ENCODE measurements around the gene BORCS6. TPM values are rescaled to one million over a fixed set of nuclear protein-coding genes. Genes with fewer than 3 reads are reported as not detected.

Gene BORCS6
- total and polyA plus RNA-seq, 2 of the 13 experiments (the other 11 are each of a cell fraction or from before 2014, with no cell fraction given): 2.0 to 5.1 TPM

GRCh38 chr17:8220783-8221662 lies 31.0 kb upstream of the BORCS6 start (continued):
- TF ChIP-seq YEATS4 (CRISPR knock-in tag; IDR thresholded peaks at IDR 0.05; ENCODE audit: borderline replicate concordance): peak; percentile 31; the same call in 1 of the 2 replicates
- TF ChIP-seq ERF (CRISPR knock-in tag; IDR thresholded peaks at IDR 0.05): no peak; the same call in 1 of the 2 replicates
- no peak for TF ChIP-seq ZBTB44 (CRISPR knock-in tag; IDR thresholded peaks at IDR 0.05)
- no peak for TF ChIP-seq NFE2 (CRISPR knock-in tag; IDR thresholded peaks at IDR 0.05)
- TF ChIP-seq ZNF740 (CRISPR knock-in tag; IDR thresholded peaks at IDR 0.05): peak; percentile 79
- TF ChIP-seq TGIF2 (CRISPR knock-in tag; IDR thresholded peaks at IDR 0.05): peak; percentile 71
- peak; percentile 50; the same call in 1 of the 3 replicates for TF ChIP-seq MXI1 (IDR thresholded peaks at IDR 0.05; ENCODE audit: borderline replicate concordance, low read depth, low read length)
- TF ChIP-seq ZNF343 (CRISPR knock-in tag; IDR thresholded peaks at IDR 0.05): no peak
- 0 out of 2 replicates have a peak, but pooled peaks have one; percentile 5 for TF ChIP-seq NFE2L2 (IDR thresholded peaks at IDR 0.05; ENCODE audit: low read length)
- TF ChIP-seq HINFP (CRISPR knock-in tag; IDR thresholded peaks at IDR 0.05; ENCODE audit: low read depth): no peak
- no peak for TF ChIP-seq ZNF75D (CRISPR knock-in tag; IDR thresholded peaks at IDR 0.05; ENCODE audit: borderline replicate concordance)
- no peak for TF ChIP-seq SRSF9 (IDR thresholded peaks at IDR 0.05; ENCODE audit: borderline replicate concordance, insufficient read depth, low read depth, low read length, poor library complexity, severe bottlenecking)
- TF ChIP-seq ZGPAT (CRISPR knock-in tag; IDR thresholded peaks at IDR 0.05): no peak; the same call in 1 of the 2 replicates
- TF ChIP-seq DMTF1 (CRISPR knock-in tag; IDR thresholded peaks at IDR 0.05): no peak
- TF ChIP-seq THRA (CRISPR knock-in tag; IDR thresholded peaks at IDR 0.05; ENCODE audit: borderline replicate concordance): peak; percentile 81
- no peak for TF ChIP-seq REXO4 (CRISPR knock-in tag; IDR thresholded peaks at IDR 0.05; ENCODE audit: borderline replicate concordance)
- no peak for TF ChIP-seq ZBTB1 (CRISPR knock-in tag; IDR thresholded peaks at IDR 0.05; ENCODE audit: borderline replicate concordance)
- TF ChIP-seq RFXANK (CRISPR knock-in tag; IDR thresholded peaks at IDR 0.05): no peak; the same call in 1 of the 2 replicates
- TF ChIP-seq ZNF253 (CRISPR knock-in tag; IDR thresholded peaks at IDR 0.05; ENCODE audit: borderline replicate concordance): no peak
- peak; percentile 30; the same call in 1 of the 2 replicates for TF ChIP-seq CAMTA2 (CRISPR knock-in tag; IDR thresholded peaks at IDR 0.05; ENCODE audit: borderline replicate concordance)

All from HepG2 (cell line).